Retinal pigment epithelial cell (primary cell): ENCODE data around the gene OTOA.

Experiments used
- DNase-seq: peaks from one replicate; pipeline ENCODE4 v3.0.0-alpha.2; 2010; ENCODE audit warnings: low read depth
- H3K4me3 ChIP-seq: 2 replicates; pipeline ENCODE4 v1.5.1; 2011; ENCODE audit warnings: mild to moderate bottlenecking, low read length, control low read depth, moderate library complexity
- CTCF ChIP-seq: conservative IDR thresholded peaks from 2 replicates; pipeline ENCODE4 v1.5.1; 2011; ENCODE audit warnings: low read depth, low read length, control low read depth, inconsistent platforms

Gene OTOA

GRCh38 chr16:21637032-21637968 is 26.5 kb upstream of the OTOA start:
- no peak overlapping the region for H3K4me3 ChIP-seq
- no peak for TF ChIP-seq CTCF
- DNase-seq = no peak

- TF ChIP-seq CTCF = no peak
- H3K4me3 ChIP-seq = no peak overlapping the region
- DNase-seq = no peak
These were observed 25.2 kb upstream of the OTOA start for GRCh38 chr16:21638573-21638975.

GRCh38 chr16:21639493-21639892 is 24.3 kb upstream of the OTOA start:
- TF ChIP-seq CTCF = no peak
- no peak for DNase-seq
- no peak overlapping the region for H3K4me3 ChIP-seq

- no peak for TF ChIP-seq CTCF
These were observed 21.9 kb upstream of the OTOA start for GRCh38 chr16:21641916-21642315.

GRCh38 chr16:21642861-21643260 is 20.9 kb upstream of the OTOA start:
- TF ChIP-seq CTCF = no peak
- no peak for DNase-seq
- no peak overlapping the region for H3K4me3 ChIP-seq

More at GRCh38 chr16:21641916-21642315, 21.9 kb upstream of the OTOA start:
- H3K4me3 ChIP-seq = no peak overlapping the region
- DNase-seq = no peak

GRCh38 chr16:21643785-21644184 is 20.0 kb upstream of the OTOA start:
- TF ChIP-seq CTCF = no peak
- no peak overlapping the region for H3K4me3 ChIP-seq
- DNase-seq = no peak

- H3K4me3 ChIP-seq = no peak overlapping the region
- TF ChIP-seq CTCF = no peak
- DNase-seq = no peak
These were observed 19.1 kb upstream of the OTOA start for GRCh38 chr16:21644674-21645073.
